SJCRH30 (cell line): ENCODE measurements around the gene PTAFR. TPM values are rescaled to one million over a fixed set of nuclear protein-coding genes. Genes with fewer than 3 reads are reported as not detected.
A peak's percentile ranks its signal among the peaks of the same experiment; 100 is the strongest.

ENCODE experiments used
- DNase-seq, 2 experiments: peaks; one replicate each; pipeline ENCODE4 v3.0.0-alpha.2; 2015 to 2020
- H3K27ac ChIP-seq: fragments of 250-450 bp; sonication (Bioruptor Pico); 2 replicates; pipeline ENCODE4 v1.5.1; 2020; ENCODE audit warnings: mild to moderate bottlenecking, moderate library complexity
- H3K27me3 ChIP-seq: fragments of 250-450 bp; sonication (Bioruptor Pico); 2 replicates; pipeline ENCODE4 v1.5.1; 2020; ENCODE audit warnings: mild to moderate bottlenecking, moderate library complexity
- H3K36me3 ChIP-seq: fragments of 250-450 bp; sonication (Bioruptor Pico); 2 replicates; pipeline ENCODE4 v1.5.1; 2020; ENCODE audit warnings: mild to moderate bottlenecking, moderate library complexity
- H3K4me1 ChIP-seq: fragments of 250-450 bp; sonication (Bioruptor Pico); 2 replicates; pipeline ENCODE4 v1.5.1; 2020; ENCODE audit warnings: mild to moderate bottlenecking, moderate library complexity
- H3K4me3 ChIP-seq: fragments of 250-450 bp; sonication (Bioruptor Pico); 2 replicates; pipeline ENCODE4 v1.5.1; 2020; ENCODE audit warnings: mild to moderate bottlenecking, moderate library complexity
- H3K9me3 ChIP-seq: fragments of 250-450 bp; sonication (Bioruptor Pico); replicated peaks from 2 replicates; pipeline ENCODE4 v1.5.1; 2020; ENCODE audit warnings: mild to moderate bottlenecking, moderate library complexity
- total RNA-seq: library from RNA; depleted of rRNA; stranded (reverse); fragments of >200 nt; shearing (Covaris generic); gene quantifications from 2 replicates; pipeline ENCODE4 v1.2.3, GENCODE V29; 2014

PTAFR gene
- total RNA-seq, 1 experiment from 2014 or later, result 0.04 TPM

GRCh38 chr1:28126783-28127490, 49.6 kb downstream of the PTAFR start:
- Histone ChIP-seq H3K9me3 (no peaks in the 10 kb centered on the region), H3K4me1 (no peaks in the 10 kb centered on the region), H3K36me3 (no peaks in the 10 kb centered on the region), H3K27me3 (no peaks in the 10 kb centered on the region; the same call in 1 of the 2 replicates), H3K4me3 (no peak overlapping the region), H3K27ac (no peak overlapping the region)
- DNase-seq, result no peak

- no peaks in the 10 kb centered on the region for H3K9me3 ChIP-seq
- H3K4me3 ChIP-seq, result no peak overlapping the region
- H3K27ac ChIP-seq, result no peak overlapping the region
- no peak for DNase-seq
- H3K27me3 ChIP-seq, result no peaks in the 10 kb centered on the region; the same call in 1 of the 2 replicates
- no peaks in the 10 kb centered on the region for H3K36me3 ChIP-seq
- H3K4me1 ChIP-seq, result no peaks in the 10 kb centered on the region
These were observed 50.3 kb downstream of the PTAFR start for GRCh38 chr1:28126212-28126611.

GRCh38 chr1:28123461-28123961, 53.0 kb downstream of the PTAFR start:
- H3K4me1 ChIP-seq, result no peaks in the 10 kb centered on the region
- no peak overlapping the region for H3K4me3 ChIP-seq
- H3K9me3 ChIP-seq, result no peaks in the 10 kb centered on the region
- no peak for DNase-seq
- no peak overlapping the region for H3K27ac ChIP-seq
- no peaks in the 10 kb centered on the region for H3K36me3 ChIP-seq
- no peaks in the 10 kb centered on the region; the same call in 1 of the 2 replicates for H3K27me3 ChIP-seq

GRCh38 chr1:28122183-28122582, 54.3 kb downstream of the PTAFR start:
- Histone ChIP-seq H3K36me3 (no peaks in the 10 kb centered on the region), H3K4me1 (no peaks in the 10 kb centered on the region), H3K27ac (no peak overlapping the region), H3K27me3 (no peaks in the 10 kb centered on the region; the same call in 1 of the 2 replicates), H3K4me3 (no peak overlapping the region), H3K9me3 (no peaks in the 10 kb centered on the region)
- no peak for DNase-seq

- Histone ChIP-seq H3K27me3 (no peaks in the 10 kb centered on the region; the same call in 1 of the 2 replicates), H3K27ac (no peak overlapping the region), H3K4me3 (no peak overlapping the region), H3K36me3 (no peaks in the 10 kb centered on the region), H3K9me3 (no peaks in the 10 kb centered on the region), H3K4me1 (no peaks in the 10 kb centered on the region)
- DNase-seq, result no peak
These were observed 56.9 kb downstream of the PTAFR start for GRCh38 chr1:28119556-28119955.

GRCh38 chr1:28118640-28119307, 57.7 kb downstream of the PTAFR start:
- Histone ChIP-seq H3K4me1 (no peaks in the 10 kb centered on the region), H3K9me3 (no peaks in the 10 kb centered on the region), H3K27ac (no peak overlapping the region), H3K4me3 (no peak overlapping the region), H3K36me3 (no peaks in the 10 kb centered on the region), H3K27me3 (no peaks in the 10 kb centered on the region; the same call in 1 of the 2 replicates)
- no peak for DNase-seq

- Histone ChIP-seq H3K36me3 (no peaks in the 10 kb centered on the region), H3K27ac (no peak overlapping the region), H3K9me3 (no peaks in the 10 kb centered on the region), H3K4me1 (no peaks in the 10 kb centered on the region), H3K4me3 (no peak overlapping the region), H3K27me3 (no peaks in the 10 kb centered on the region; the same call in 1 of the 2 replicates)
- no peak for DNase-seq
These were observed 61.2 kb downstream of the PTAFR start for GRCh38 chr1:28115267-28115666.

GRCh38 chr1:28114844-28115243, 61.6 kb downstream of the PTAFR start:
- Histone ChIP-seq H3K27ac (no peak overlapping the region), H3K4me3 (no peak overlapping the region), H3K4me1 (no peaks in the 10 kb centered on the region), H3K9me3 (no peaks in the 10 kb centered on the region), H3K36me3 (no peaks in the 10 kb centered on the region), H3K27me3 (no peaks in the 10 kb centered on the region; the same call in 1 of the 2 replicates)
- no peak for DNase-seq

- H3K4me1 ChIP-seq, result no peaks in the 10 kb centered on the region
- peak in 1 of 2 experiments; percentile 23 for DNase-seq
- H3K27ac ChIP-seq, result no peak overlapping the region
- H3K36me3 ChIP-seq, result no peaks in the 10 kb centered on the region
- no peaks in the 10 kb centered on the region for H3K9me3 ChIP-seq
- no peaks in the 10 kb centered on the region for H3K27me3 ChIP-seq
- H3K4me3 ChIP-seq, result no peak overlapping the region
These were observed 63.3 kb downstream of the PTAFR start for GRCh38 chr1:28113242-28113572.

- DNase-seq, result peak in 1 of 2 experiments; percentile 12
- Histone ChIP-seq H3K27me3 (no peaks in the 10 kb centered on the region), H3K27ac (no peak overlapping the region), H3K9me3 (no peaks in the 10 kb centered on the region), H3K4me3 (no peak overlapping the region), H3K4me1 (no peaks in the 10 kb centered on the region), H3K36me3 (no peaks in the 10 kb centered on the region)
These were observed 63.9 kb downstream of the PTAFR start for GRCh38 chr1:28112388-28113241.

GRCh38 chr1:28111157-28111556, 65.3 kb downstream of the PTAFR start:
- Histone ChIP-seq H3K27ac (no peak overlapping the region), H3K36me3 (no peaks in the 10 kb centered on the region), H3K27me3 (no peaks in the 10 kb centered on the region), H3K4me3 (no peak overlapping the region), H3K9me3 (no peaks in the 10 kb centered on the region), H3K4me1 (no peaks in the 10 kb centered on the region)
- no peak for DNase-seq

- no peaks in the 10 kb centered on the region for H3K4me1 ChIP-seq
- H3K9me3 ChIP-seq, result no peaks in the 10 kb centered on the region
- H3K27me3 ChIP-seq, result no peaks in the 10 kb centered on the region
- H3K36me3 ChIP-seq, result no peaks in the 10 kb centered on the region
- no peak for DNase-seq
- no peak overlapping the region for H3K4me3 ChIP-seq
- no peak overlapping the region for H3K27ac ChIP-seq
These were observed 65.9 kb downstream of the PTAFR start for GRCh38 chr1:28110555-28110954.

- DNase-seq, result no peak
- Histone ChIP-seq H3K9me3 (no peaks in the 10 kb centered on the region), H3K4me3 (no peak overlapping the region), H3K27ac (no peak overlapping the region), H3K4me1 (no peaks in the 10 kb centered on the region), H3K36me3 (no peaks in the 10 kb centered on the region), H3K27me3 (no peaks in the 10 kb centered on the region)
These were observed 66.9 kb downstream of the PTAFR start for GRCh38 chr1:28109639-28110038.

GRCh38 chr1:28108001-28108400, 68.5 kb downstream of the PTAFR start:
- no peaks in the 10 kb centered on the region for H3K36me3 ChIP-seq
- H3K4me3 ChIP-seq, result no peak overlapping the region
- H3K27ac ChIP-seq, result no peak overlapping the region
- H3K9me3 ChIP-seq, result no peaks in the 10 kb centered on the region
- no peaks in the 10 kb centered on the region for H3K27me3 ChIP-seq
- H3K4me1 ChIP-seq, result no peaks in the 10 kb centered on the region
- DNase-seq, result no peak
